HG03378 (cell line): Measurements from ENCODE around the gene R3HCC1L.
"Not testable (repeated sequence)": the region's sequence is repeated elsewhere in the genome, so short reads cannot be mapped to it uniquely, and the experiment has no call there.

Experiments used
- ATAC-seq: cut with Tn5 transposase; IDR thresholded peaks from one replicate; pipeline ENCODE4 v1.9.1; 2021; ENCODE audit warnings: mild to moderate bottlenecking, moderate library complexity; ENCODE audit not compliant: unreplicated experiment

R3HCC1L gene

GRCh38 chr10:98170249-98171117, 36.0 kb downstream of the R3HCC1L start:
- peak; percentile 44 for ATAC-seq

DNA sequence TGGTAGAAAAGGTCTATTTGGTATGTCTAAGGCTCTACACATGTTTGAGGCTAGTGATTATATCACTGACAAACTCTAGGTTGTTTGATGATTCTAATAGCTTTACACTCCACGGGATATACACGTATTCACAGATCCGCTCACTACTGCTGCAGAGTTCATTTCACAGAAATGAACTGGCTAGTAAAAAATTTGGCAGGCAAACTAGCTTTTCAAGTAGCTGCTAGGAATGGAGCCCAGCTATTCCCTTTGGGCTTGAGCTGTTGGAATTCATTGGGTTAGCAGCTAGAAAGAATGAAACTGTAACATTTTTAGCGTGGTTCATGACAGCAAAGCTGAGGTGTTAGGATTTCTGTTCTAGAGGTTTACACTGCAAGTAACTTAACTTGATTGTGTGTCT, 37.6 kb downstream of the R3HCC1L start:
- ATAC-seq, result no peak

GRCh38 chr10:98172495-98172894, 38.0 kb downstream of the R3HCC1L start:
- no peak for ATAC-seq

DNA sequence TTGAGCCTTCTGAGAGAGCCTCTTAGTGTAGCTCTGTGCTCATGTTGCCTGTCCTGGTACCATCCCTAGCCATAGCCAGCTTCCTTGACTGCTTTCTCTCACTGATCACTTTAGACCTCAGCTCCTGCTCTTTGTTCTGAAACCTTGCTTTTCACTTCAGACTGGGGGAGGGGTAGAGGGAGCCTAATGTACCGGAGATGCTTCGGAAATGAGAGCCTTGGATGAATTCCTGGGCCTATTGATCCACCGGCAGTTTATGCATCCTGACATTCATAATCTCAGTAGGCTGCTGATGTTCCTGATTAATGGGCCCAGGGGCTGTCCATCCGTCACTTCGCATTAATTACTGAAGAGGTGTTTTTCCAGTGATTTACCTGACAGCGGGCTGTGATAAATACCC, 38.8 kb downstream of the R3HCC1L start:
- no peak for ATAC-seq

DNA sequence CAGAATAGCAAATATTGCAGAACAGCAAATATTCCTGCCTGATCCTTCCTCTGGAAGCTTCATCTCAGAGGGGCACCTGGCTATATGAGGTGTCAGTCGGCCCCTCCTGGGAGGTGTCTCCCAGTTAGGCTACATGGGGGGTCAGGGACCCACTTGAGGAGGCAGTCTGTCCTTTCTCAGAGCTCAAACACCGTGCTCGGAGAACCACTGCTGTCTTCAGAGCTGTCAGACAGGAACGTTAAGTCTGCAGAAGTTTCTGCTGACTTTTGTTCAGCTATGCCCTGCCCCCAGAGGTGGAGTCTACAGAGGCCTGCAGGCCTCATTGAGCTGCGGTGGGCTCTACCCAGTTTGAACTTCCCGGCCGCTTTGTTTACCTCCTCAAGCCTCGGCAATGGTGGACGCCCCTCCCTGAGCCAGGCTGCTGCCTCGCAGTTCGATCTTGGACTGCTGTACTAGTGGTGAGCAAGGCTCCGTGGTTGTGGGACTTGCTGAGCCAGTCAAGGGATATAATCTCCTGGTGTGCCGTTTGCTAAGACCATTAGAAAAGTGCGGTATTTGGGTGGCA, 48.0 kb downstream of the R3HCC1L start:
- not testable (repeated sequence) for ATAC-seq

DNA sequence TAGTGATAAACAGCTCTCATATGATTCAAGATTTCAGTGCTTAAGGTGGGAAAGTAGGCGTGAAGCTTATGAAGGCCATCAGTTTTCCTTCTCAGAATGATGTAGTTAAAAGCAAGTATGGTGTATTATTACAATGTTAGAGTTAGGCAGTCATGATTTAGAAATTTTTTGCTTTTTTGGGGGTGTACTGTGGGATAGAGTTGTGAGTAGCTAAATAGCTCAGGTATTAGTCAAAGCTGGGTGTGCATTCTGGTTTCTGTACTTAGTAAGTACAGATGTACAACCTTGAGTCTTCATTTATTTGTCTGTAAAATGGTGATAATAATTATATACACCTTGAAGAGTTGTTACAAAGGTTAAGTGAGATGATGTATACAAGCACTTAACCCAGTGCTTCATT, 52.2 kb downstream of the R3HCC1L start:
- no peak for ATAC-seq

DNA sequence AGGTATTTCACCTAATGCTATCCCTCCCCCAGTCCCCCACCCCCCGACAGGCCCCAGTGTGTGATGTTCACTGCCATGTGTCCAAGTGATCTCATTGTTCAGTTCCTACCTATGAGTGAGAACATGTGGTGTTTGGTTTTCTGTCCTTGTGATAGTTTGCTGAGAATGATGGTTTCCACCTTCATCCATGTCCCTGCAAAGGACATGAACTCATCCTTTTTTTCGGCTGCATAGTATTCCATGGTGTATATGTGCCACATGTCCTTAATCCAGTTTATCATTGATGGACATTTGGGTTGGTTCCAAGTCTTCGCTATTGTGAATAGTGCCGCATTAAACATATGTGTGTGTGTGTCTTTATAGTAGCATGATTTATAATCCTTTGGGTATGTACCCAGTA, 56.3 kb downstream of the R3HCC1L start:
- ATAC-seq, result not testable (repeated sequence)

- no peak for ATAC-seq
Observed at GRCh38 chr10:98193037-98193436, 58.6 kb downstream of the R3HCC1L start.

- ATAC-seq, result no peak
Observed at GRCh38 chr10:98194633-98195032, 60.2 kb downstream of the R3HCC1L start.

GRCh38 chr10:98195120-98195519, 60.7 kb downstream of the R3HCC1L start:
- ATAC-seq, result no peak

GRCh38 chr10:98196985-98197384, 62.5 kb downstream of the R3HCC1L start:
- no peak for ATAC-seq

- no peak for ATAC-seq
Observed at GRCh38 chr10:98201760-98202159, 67.3 kb downstream of the R3HCC1L start.

GRCh38 chr10:98202378-98202777, 67.9 kb downstream of the R3HCC1L start:
- no peak for ATAC-seq

DNA sequence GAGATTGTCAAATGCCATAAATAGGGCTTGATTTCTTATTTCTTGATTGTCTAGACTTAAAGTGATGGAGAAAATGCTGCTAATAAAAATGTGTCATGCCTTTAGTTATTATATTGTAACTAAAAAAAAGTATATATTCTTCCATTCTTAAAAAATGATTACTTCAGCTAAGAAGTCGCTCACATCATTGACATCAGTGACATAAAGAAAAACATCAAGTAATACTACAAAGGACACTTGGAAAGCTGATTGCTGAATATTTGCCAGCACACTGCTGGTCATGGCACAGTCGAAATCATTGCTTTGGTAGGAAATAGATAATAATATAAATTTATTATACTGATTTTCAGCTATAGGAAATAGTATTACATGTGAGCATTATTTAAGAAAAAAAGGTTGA, 70.9 kb downstream of the R3HCC1L start:
- no peak for ATAC-seq

DNA sequence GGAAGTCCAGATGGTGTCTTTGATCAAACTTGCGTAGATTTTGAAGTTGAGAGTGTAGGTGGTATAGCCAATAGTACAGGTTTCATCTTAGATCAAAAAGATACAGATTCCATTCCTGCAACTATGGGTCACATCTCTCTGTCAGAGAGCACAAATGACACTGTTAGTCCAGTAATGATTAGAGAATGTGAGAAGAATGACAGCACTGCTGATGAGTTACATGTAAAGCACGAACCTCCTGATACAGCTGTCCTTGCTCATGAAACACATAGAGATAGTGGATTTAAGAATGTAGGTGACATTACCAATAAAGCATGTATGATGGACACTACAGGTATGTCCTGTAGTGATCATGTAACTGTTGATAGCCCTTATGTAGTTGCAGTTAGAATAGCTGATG, 74.5 kb downstream of the R3HCC1L start:
- no peak for ATAC-seq

DNA sequence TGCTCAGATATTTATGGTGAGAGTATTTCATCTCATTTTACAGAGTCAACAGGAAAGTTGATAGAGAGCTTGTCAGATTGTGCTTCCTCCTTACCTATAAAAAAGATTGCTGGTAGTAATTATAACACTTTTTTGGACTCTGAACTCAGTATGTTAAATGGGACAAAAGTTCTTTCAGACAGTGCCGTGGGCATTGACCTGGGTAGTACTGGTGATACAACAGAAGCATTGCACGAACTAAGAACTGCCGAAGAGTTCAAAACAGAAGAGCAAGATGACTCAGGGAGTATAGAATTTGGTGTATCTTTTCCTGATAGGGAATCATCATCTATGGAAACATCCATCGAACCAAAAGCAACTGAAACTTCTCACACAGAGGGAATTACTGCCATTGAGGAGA, 75.0 kb downstream of the R3HCC1L start:
- ATAC-seq, result no peak

- no peak for ATAC-seq
Observed at GRCh38 chr10:98212196-98212595, 77.7 kb downstream of the R3HCC1L start.

GRCh38 chr10:98213740-98214139, 79.3 kb downstream of the R3HCC1L start:
- no peak for ATAC-seq

DNA sequence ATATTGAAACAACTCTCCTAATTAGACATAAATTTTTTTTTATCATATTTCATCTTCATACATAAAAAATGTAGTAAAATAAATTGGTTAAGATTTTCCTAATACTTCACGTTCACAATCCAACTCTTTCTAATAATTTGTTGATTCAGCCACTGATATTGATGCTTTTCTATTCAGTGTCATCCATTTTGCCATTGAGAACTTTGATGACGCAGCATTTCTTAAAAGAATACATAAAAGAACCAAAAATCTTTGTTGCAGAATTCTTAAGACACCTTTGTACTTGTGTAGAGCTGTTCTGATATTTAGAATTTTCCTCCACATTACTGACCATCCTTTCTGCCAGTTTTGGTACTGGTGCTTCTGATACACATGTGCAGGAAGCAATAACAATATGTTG, 80.9 kb downstream of the R3HCC1L start:
- ATAC-seq, result no peak

GRCh38 chr10:98217801-98218200, 83.3 kb downstream of the R3HCC1L start:
- no peak for ATAC-seq

DNA sequence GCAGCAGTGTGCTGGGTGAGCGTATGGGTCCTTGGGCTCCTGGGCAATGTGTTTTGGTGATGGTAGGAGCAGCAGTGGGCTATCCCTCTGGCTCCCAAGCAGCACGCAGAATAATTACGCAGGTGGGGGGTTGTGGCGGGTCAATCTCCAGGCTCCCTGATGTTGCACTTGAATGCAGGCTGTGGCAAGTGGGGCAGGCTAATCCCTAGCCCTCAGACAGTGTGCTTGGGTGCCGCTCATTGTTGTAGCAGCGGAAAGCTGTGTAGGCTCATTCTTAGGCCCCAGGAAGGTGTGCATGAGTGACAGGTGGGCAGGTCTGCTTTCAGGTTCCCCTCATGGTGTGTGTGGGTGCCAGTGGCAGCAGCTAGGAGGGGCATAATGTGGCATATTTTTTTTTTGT, 89.4 kb downstream of the R3HCC1L start:
- no peak for ATAC-seq

- ATAC-seq, result no peak
Observed at GRCh38 chr10:98224509-98224908, 90.1 kb downstream of the R3HCC1L start.

- no peak for ATAC-seq
Observed at GRCh38 chr10:98224996-98225395, 90.5 kb downstream of the R3HCC1L start.
